HUES6 (cell line): Measurements from ENCODE around the gene MARCHF9.

Source experiments
- H3K27ac ChIP-seq: 2 replicates; pipeline ENCODE4 v1.7.0; 2013; ENCODE audit warnings: low read depth, mild to moderate bottlenecking, low read length, inconsistent platforms
- H3K27me3 ChIP-seq: 2 replicates; pipeline ENCODE4 v1.6.1; 2013; ENCODE audit warnings: low read length; ENCODE audit not compliant: control insufficient read depth, insufficient read depth
- H3K36me3 ChIP-seq: 2 replicates; pipeline ENCODE4 v1.6.1; 2013; ENCODE audit warnings: low read length; ENCODE audit not compliant: control insufficient read depth, insufficient read depth
- H3K4me1 ChIP-seq: 2 replicates; pipeline ENCODE4 v1.6.1; 2013; ENCODE audit warnings: low read length; ENCODE audit not compliant: control insufficient read depth, insufficient read depth
- H3K4me3 ChIP-seq: 2 replicates; pipeline ENCODE4 v1.5.1; 2013; ENCODE audit warnings: low read depth, low read length
- H3K9ac ChIP-seq: one replicate; pipeline ENCODE4 v1.6.1; 2013; ENCODE audit warnings: mild to moderate bottlenecking, low read length
- H3K9me3 ChIP-seq: 2 replicates; pipeline ENCODE4 v1.6.1; 2013; ENCODE audit warnings: low read depth, low read length; ENCODE audit not compliant: control insufficient read depth, insufficient read depth

The MARCHF9 gene

GRCh38 chr12:57733928-57734327, 21.0 kb upstream of the MARCHF9 start:
- Histone ChIP-seq H3K9ac (no peak overlapping the region), H3K9me3 (no peaks in the 10 kb centered on the region), H3K27me3 (peaks cover 99% of the 10 kb centered on the region), H3K27ac (no peak overlapping the region), H3K4me1 (peaks cover 11% of the 10 kb centered on the region; the same call in 1 of the 2 replicates), H3K36me3 (no peaks in the 10 kb centered on the region), H3K4me3 (no peak overlapping the region)

GRCh38 chr12:57734591-57734990, 20.3 kb upstream of the MARCHF9 start:
- Histone ChIP-seq H3K36me3 (no peaks in the 10 kb centered on the region), H3K4me3 (no peak overlapping the region), H3K27me3 (peaks cover 99% of the 10 kb centered on the region)

GRCh38 chr12:57735198-57735855, 19.6 kb upstream of the MARCHF9 start:
- H3K9me3 ChIP-seq = no peaks in the 10 kb centered on the region
- H3K27ac ChIP-seq = no peak overlapping the region
- H3K4me3 ChIP-seq = peak overlapping the region; percentile 53
- no peaks in the 10 kb centered on the region for H3K36me3 ChIP-seq
- H3K4me1 ChIP-seq = peaks cover 16% of the 10 kb centered on the region
- peaks cover 99% of the 10 kb centered on the region for H3K27me3 ChIP-seq
- H3K9ac ChIP-seq = no peak overlapping the region

More at GRCh38 chr12:57734591-57734990, 20.3 kb upstream of the MARCHF9 start:
- H3K4me1 ChIP-seq = peaks cover 16% of the 10 kb centered on the region
- no peaks in the 10 kb centered on the region for H3K9me3 ChIP-seq
- no peak overlapping the region for H3K27ac ChIP-seq
- H3K9ac ChIP-seq = no peak overlapping the region

- H3K36me3 ChIP-seq = no peaks in the 10 kb centered on the region
- H3K27ac ChIP-seq = no peak overlapping the region
- H3K9me3 ChIP-seq = no peaks in the 10 kb centered on the region
- peak overlapping the region; percentile 53 for H3K4me3 ChIP-seq
- peaks cover 99% of the 10 kb centered on the region for H3K27me3 ChIP-seq
- peaks cover 16% of the 10 kb centered on the region for H3K4me1 ChIP-seq
- no peak overlapping the region for H3K9ac ChIP-seq
Observed at GRCh38 chr12:57735952-57736740, 18.8 kb upstream of the MARCHF9 start.

- Histone ChIP-seq H3K9me3 (no peaks in the 10 kb centered on the region), H3K27ac (no peak overlapping the region), H3K4me3 (peak overlapping the region; percentile 53), H3K27me3 (peaks cover 99% of the 10 kb centered on the region), H3K4me1 (peaks cover 16% of the 10 kb centered on the region), H3K36me3 (no peaks in the 10 kb centered on the region), H3K9ac (no peak overlapping the region)
Observed at GRCh38 chr12:57736741-57737466, 18.0 kb upstream of the MARCHF9 start.

GRCh38 chr12:57737467-57738460, 17.1 kb upstream of the MARCHF9 start:
- Histone ChIP-seq H3K27me3 (peaks cover 99% of the 10 kb centered on the region), H3K4me3 (peak overlapping the region; percentile 53), H3K27ac (no peak overlapping the region), H3K9me3 (no peaks in the 10 kb centered on the region), H3K4me1 (peaks cover 16% of the 10 kb centered on the region), H3K36me3 (no peaks in the 10 kb centered on the region), H3K9ac (no peak overlapping the region)

- Histone ChIP-seq H3K9me3 (no peaks in the 10 kb centered on the region), H3K4me1 (peaks cover 16% of the 10 kb centered on the region), H3K4me3 (peak within 1 kb of the TSS; percentile 53), H3K27me3 (peaks cover 95% of the 10 kb centered on the region), H3K27ac (no peak within 1 kb of the TSS), H3K36me3 (no peaks in the 10 kb centered on the region), H3K9ac (no peak within 1 kb of the TSS)
Observed at GRCh38 chr12:57738661-57739237, 16.2 kb upstream of the MARCHF9 start, which contains the start of gene AGAP2. AGAP2 (minus strand) TSS chr12:57738742; CDS start chr12:57738246, 496 bp downstream.

- Histone ChIP-seq H3K27me3 (peaks cover 95% of the 10 kb centered on the region), H3K36me3 (no peaks in the 10 kb centered on the region), H3K4me1 (peaks cover 16% of the 10 kb centered on the region), H3K27ac (no peak overlapping the region), H3K9me3 (no peaks in the 10 kb centered on the region), H3K4me3 (peak overlapping the region; percentile 52), H3K9ac (no peak overlapping the region)
Observed at GRCh38 chr12:57739387-57739786, 15.5 kb upstream of the MARCHF9 start.

- no peak overlapping the region for H3K27ac ChIP-seq
- H3K27me3 ChIP-seq = peaks cover 88% of the 10 kb centered on the region
- no peaks in the 10 kb centered on the region for H3K9me3 ChIP-seq
- H3K9ac ChIP-seq = no peak overlapping the region
- no peak overlapping the region for H3K4me3 ChIP-seq
- no peaks in the 10 kb centered on the region for H3K36me3 ChIP-seq
- H3K4me1 ChIP-seq = peaks cover 16% of the 10 kb centered on the region
Observed at GRCh38 chr12:57739914-57740538, 14.9 kb upstream of the MARCHF9 start.
